UCSD-AML1 (cell line): ENCODE measurements around the gene SYT17.
A peak's percentile ranks its signal among the peaks of the same experiment; 100 is the strongest.

Experiments used
- DNase-seq: peaks from one replicate; lab custom pipeline; 2025; ENCODE audit not compliant: unreplicated experiment; lab: John Stamatoyannopoulos, UW

SYT17 gene

DNA sequence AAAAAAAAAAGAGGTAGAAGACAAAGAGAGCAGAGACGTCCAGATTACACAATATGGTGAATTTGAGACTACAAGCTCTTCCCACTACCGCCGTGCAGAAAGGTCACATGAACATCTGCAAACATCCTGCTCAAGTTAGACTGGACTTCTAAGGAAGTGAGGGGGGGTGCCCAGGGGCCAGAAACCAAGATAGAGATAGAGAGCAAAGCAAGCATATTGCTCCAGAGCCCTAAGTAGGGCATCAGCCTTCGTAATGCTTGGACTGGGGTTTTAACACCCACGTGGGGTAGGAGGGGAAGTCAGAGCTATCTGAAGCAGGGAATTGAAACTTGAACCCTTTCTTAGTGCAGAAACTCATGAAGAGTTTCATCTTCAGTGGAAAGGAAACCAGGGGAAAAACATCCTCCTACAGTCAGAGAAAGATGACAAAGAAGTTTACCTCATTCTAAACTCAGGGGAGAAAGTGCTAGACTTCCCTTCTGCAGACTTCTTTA, 126.2 kb downstream of the SYT17 start:
- peak; percentile 67 for DNase-seq

DNA sequence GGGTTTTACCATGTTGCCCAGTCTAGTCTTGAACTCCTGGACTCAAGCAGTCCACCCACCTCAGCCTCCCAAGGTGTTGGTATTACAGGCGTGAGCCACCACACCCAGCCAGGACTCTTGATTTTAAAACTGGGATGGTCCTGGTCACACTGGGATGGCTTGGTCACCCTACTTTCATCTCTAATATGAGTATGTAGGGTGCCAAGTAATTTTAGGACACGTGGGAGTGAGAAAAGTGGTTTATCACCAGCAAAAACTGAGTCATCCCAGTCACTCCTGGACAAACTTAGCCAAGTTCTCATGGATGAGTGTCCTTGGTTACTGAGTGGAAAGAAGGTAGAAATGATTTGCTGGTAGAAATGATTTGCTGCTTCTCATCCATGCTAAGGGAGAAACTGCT, 127.4 kb downstream of the SYT17 start:
- DNase-seq: no peak

DNA sequence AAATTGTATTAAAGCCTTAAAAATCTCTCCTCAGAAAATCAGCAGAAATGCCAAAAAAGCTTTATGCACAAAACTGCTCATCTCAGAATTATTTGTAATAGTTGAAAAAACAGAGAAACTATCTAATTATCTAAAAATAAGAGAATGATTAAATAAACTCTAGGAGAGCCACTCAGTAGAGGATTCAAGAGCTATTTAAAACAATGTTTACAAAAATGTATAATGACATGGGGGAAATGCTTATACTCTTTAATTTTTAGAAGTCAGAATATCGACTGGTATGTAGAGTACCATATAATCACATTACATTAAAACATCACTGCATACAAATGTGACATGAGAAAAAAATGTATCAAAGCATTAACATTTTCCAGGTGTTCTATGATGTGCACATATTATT, 129.4 kb downstream of the SYT17 start:
- DNase-seq: no peak

DNA sequence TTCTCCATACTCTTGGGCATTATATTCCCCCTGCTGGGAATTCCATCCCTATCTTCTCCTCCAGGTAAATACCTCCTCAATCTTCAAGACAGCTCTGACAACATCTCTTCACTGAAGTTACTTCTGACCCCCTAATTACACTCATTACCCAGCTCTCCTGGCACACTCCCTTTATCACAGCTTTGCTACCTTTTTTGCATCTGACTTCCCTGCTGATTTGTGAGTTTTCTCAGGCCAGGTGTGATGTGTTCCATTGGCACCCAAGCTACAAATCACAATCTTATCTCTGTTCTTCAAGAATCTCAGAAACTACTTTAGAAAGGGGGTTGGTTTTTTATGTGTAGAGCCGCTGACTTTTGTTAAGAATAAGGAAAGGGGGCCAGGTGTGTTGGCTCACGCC, 131.5 kb downstream of the SYT17 start:
- no peak for DNase-seq

DNA sequence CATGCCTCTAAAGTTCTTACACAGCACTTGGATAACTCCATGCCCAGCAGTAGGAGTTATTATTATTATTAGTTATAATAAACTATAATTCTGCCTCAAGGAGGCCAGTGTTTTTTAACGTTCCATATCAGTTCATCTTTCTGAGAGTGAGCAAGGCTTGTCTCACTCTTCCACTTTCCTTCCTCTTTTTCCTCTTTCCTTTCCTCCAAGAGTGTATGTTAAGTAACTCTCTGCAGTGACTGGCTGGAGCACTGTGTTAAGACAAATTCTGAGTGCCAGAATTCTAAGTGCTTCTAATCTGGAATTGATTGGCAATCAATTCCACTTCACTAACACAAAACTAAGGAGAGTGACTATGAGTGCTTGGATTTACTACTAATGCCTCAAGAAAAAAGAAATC, 133.9 kb downstream of the SYT17 start:
- DNase-seq: no peak

DNA sequence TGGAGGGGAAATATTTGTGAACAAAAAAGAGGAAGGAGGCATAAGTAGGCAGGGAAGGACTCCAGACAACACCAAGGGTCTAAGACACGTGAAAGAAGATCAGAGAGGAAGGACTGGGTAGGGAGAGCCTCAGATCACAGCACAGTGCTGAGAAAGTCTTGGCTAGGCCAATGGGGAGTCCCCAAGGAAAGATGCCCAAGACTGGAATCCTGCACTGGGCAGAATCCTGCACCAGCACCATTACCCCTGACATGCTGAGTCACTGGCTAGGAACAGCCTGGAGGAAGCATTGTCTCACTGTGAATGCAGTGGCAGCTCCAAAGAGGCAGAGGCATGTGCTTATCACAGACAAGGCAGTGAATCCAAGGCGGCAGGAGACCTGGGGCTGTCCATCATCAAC, 136.7 kb downstream of the SYT17 start:
- peak; percentile 22 for DNase-seq

DNA sequence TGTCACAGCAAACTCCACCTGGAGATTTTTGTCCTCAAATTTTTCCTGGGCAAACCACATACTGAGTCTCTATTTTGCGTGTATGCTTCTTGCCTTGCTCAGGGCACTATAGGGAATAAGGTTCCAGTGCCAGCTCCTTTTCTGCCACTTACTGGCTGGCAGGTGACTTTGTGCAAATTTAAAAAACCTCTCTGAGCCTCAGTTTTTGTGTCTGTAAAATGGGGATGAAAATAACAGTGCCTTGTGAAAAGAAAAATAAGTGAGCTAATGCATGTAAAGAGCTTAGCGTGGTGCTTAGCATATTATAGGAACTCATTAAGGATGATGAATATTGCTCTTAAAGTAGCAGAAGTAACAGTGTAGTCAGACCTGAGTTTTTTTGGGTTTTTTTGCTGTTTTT, 137.4 kb downstream of the SYT17 start:
- DNase-seq: no peak

DNA sequence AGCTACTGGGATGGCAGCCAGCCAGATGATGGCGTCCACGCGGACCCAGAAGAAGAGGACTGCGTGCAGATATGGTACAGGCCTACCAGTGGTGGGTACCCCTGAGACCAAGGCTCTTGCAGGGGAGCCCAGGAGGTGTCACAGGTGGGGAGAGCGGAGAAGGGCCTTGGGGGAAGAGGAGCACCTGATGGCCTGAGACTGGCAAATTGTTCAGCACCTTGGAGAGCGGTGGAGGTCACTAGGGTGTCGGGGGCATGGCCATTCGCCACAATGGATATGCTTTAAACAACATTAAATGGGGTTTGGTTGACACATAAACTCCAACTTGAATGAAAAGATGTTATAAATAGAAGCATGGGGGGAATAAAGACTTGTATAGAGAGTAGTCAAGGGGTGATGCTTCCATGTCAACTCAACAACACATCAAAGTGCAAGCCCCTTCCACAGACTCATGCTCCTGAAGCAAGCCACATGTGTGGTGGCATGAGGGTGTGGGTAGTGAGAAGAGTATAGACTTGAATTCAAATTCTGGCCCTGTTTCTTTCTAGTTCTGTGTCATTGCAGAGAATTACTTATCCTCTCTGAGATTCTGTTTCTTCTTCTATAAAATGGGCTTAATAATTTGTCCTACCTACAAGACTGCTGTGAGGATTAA, 139.7 kb downstream of the SYT17 start:
- peak; percentile 23 for DNase-seq

DNA sequence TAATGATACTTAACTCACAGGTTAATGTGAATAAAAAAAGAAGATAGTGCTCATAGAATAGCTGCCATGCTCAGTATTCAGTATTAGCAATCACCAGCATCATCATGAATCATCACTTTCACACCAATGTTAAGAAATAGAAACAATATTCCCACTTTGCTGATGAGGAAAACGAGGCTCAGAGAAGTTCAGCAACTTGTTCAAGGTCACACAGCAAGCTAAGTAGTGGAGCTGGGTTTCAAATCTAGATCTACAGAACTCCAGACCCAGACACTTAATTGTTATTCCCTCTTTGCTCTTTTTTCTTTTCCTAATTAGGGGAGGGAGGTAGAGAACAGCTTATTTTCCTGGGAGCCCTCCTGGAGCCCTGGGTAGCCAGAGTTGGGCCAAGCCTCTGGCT, 140.4 kb downstream of the SYT17 start:
- DNase-seq: no peak

DNA sequence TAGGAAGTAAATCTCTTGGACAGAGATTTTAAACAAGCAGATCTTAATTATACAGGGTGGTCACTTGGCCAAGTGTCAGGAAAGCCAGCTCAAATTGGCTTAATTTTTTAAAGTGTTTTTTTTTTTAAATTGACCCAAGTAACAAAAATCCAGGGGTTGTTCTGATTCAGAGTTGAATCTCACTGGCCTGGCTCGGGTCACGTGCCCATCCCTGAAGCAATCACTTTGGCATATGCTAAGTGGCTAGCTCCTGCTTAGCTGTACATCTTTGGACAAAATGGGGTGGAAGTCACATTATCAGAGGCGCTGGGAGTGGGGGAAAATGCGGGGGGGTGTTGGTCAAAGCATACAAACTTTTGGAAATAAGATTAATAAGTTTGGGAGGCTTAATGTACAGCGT, 141.1 kb downstream of the SYT17 start:
- no peak for DNase-seq

DNA sequence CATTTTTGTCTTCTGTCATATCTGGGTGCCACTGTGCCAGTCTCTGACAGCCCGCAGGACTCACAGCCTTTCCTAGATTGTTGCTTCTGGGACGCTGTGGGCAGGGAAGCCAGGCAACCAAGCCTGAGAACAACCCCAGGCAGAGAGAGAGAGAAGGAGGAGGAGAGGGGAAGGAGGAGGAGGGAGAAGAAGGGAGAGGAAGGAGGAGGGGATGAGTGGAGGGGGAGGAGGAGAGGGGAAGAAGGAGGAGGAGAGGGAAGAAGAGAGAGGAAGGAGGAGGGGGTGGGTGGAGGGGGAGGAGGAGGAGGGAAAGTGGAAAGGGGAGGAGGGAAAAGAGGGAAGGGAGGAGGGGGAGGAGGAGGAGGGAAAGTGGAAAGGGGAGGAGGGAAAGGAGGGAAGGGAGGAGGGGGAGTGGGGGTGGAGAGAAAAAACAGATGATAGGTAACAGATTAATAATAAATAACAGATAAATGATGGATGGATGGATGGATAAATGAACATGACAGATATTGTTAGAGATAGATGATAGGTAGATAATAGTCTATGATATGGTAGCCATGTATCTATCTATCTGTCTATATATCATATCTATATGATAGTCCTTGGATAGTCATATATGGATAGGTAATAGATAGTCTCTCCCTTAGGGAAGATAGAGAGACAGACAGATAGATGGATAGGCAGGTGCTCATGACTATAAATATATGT, 146.8 kb downstream of the SYT17 start:
- DNase-seq: no peak

DNA sequence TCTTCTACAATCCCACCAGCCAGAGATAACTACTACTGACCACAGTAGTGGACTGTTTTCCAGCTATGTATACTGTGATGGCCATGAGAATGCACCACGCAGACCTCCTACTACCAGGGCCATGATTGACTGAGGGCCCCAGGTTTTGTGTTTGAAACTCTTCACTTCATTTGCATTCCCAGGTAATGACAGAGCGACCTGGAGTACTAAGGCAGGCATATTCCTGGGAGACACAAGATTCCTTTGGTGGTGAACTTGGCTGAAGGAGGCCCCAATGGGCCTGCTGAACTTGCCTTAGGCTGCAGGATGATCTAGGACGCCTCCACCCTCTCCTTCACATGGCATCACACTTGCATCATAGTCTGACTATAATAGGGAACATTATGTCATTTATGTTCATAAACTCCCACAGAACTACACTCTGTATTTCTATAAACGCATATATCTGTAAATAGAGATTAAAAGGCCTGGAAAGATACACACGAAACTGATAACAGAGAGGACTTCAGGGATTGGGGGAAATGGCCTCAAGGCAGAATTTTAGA, 147.9 kb downstream of the SYT17 start:
- no peak for DNase-seq

DNA sequence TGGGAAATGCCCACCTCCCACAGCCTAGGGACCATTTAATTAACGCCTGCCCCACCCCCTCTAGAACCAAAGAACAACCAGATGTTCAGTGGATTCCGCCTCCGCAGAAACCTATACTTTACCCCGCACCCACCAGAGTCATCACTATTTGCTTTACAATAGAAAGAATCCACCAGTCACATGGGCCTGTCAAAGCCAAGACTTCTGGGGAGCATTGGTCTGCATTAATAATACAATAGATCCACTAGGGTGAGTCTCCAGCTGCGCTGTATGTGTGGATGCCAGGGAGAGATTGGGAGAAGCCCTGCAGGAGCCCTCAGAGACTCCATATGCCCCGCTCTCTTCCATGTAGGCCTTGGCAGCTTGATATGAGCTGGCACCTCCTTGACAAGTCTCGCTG, 148.8 kb downstream of the SYT17 start:
- no peak for DNase-seq
